HepG2 (cell line): ENCODE results near the gene MADD. TPM values are rescaled to one million over a fixed set of nuclear protein-coding genes. Genes with fewer than 3 reads are reported as not detected.

Experiments
- ATAC-seq: fragments of 200-7000 bp; cut with Tn5 transposase; 3 replicates; pipeline ENCODE4 v1.9.1; 2020; ENCODE audit warnings: mild to moderate bottlenecking, moderate library complexity
- BruUV-seq: library from RNA; stranded (reverse); fragments of 400-500 nt; replicated peaks from 2 replicates; lab custom pipeline; 2021; lab: Mats Ljungman, UMichigan
- CTCF ChIA-PET: fragments of 300-600 bp; formaldehyde crosslinking; extraction: SDS; loops from one replicate; lab custom pipeline; 2021; ENCODE audit warnings: low total read pairs, inconsistent platforms, low intra/inter-chr PET ratio; lab: Yijun Ruan, JAX
- POLR2A ChIA-PET: fragments of 350-600 bp; sonication (Branson Sonifier 250); formaldehyde crosslinking; loops from one replicate; lab custom pipeline; 2020; ENCODE audit warnings: antibody characterized with exemption, inconsistent platforms; lab: Yijun Ruan, JAX
- DNase-seq: peaks from one replicate; pipeline ENCODE4 v3.0.0-alpha.2; 2015; ENCODE audit warnings: low spot score
- FAIRE-seq: peaks from 3 replicates; lab custom pipeline; 2011; peaks lifted over from hg19 to GRCh38; lab: Jason Lieb, UNC
- H2AFZ ChIP-seq: one replicate; pipeline ENCODE4 v1.6.1; 2011; ENCODE audit warnings: low read length, inconsistent platforms
- H3K27ac ChIP-seq: fragments of 300-600 bp; 3 replicates; pipeline ENCODE4 v1.8.0; 2011; ENCODE audit warnings: mixed run types, mild to moderate bottlenecking, mixed read lengths, low read length, inconsistent platforms; ENCODE audit not compliant: insufficient read depth; ENCODE audit errors: extremely low read length
- H3K27me3 ChIP-seq, 2 experiments: fragments of 200-600 bp in 1 of 2; 2 replicates in 1 of 2; 3 replicates in 1 of 2; pipeline versions ENCODE4 v1.6.0 to v1.8.0; 2011; ENCODE audit warnings: low read length in 2 of 2, mild to moderate bottlenecking in 2 of 2, moderate library complexity in 2 of 2, inconsistent platforms in 1 of 2; ENCODE audit not compliant: insufficient read depth in 2 of 2, control insufficient read depth in 1 of 2
- H3K36me3 ChIP-seq, 2 experiments: fragments of 200-600 bp in 1 of 2; replicated peaks in 1 of 2; 2 replicates in 1 of 2; 3 replicates in 1 of 2; pipeline versions ENCODE4 v1.5.1 to v1.8.0; 2011; ENCODE audit warnings: low read length in 2 of 2, inconsistent platforms in 1 of 2; ENCODE audit not compliant: insufficient read depth in 2 of 2, control insufficient read depth in 1 of 2
- H3K4me1 ChIP-seq: 2 replicates; pipeline ENCODE4 v1.5.1; 2012; ENCODE audit warnings: low read length, inconsistent platforms; ENCODE audit not compliant: insufficient read depth
- H3K4me2 ChIP-seq: 2 replicates; pipeline ENCODE4 v1.6.0; 2011; ENCODE audit warnings: low read depth, low read length, inconsistent platforms
- H3K4me3 ChIP-seq, 3 experiments: fragments of 200-600 bp in 1 of 3; sonication (generic), shearing (Covaris generic) in 1 of 3; replicated peaks in 1 of 3; 2 replicates each; pipeline ENCODE4 v1.5.1; 2011 to 2016; ENCODE audit warnings: low read length in 3 of 3, inconsistent platforms in 2 of 3, low read depth in 2 of 3, mild to moderate bottlenecking in 2 of 3, control low read depth in 1 of 3, mixed read lengths in 1 of 3; ENCODE audit not compliant: insufficient read depth in 1 of 3
- H3K79me2 ChIP-seq: one replicate; pipeline ENCODE4 v1.6.1; 2011; ENCODE audit warnings: low read length, inconsistent platforms; ENCODE audit not compliant: insufficient read depth
- H3K9ac ChIP-seq: 2 replicates; pipeline ENCODE4 v1.6.0; 2011; ENCODE audit warnings: mild to moderate bottlenecking, low read depth, low read length, inconsistent platforms; ENCODE audit not compliant: insufficient read depth
- H3K9me3 ChIP-seq: 2 replicates; pipeline ENCODE4 v1.5.1; 2012; ENCODE audit warnings: mild to moderate bottlenecking, low read length
- H4K20me1 ChIP-seq: 2 replicates; pipeline ENCODE4 v1.6.0; 2011; ENCODE audit warnings: inconsistent platforms, mild to moderate bottlenecking, low read length, moderate library complexity; ENCODE audit not compliant: insufficient read depth
- AHR ChIP-seq: IDR thresholded peaks from 2 replicates; pipeline ENCODE4 v1.6.1; 2018; ENCODE audit warnings: missing genetic modification reagents, missing compliant biosample characterization
- BHLHE40 ChIP-seq: IDR thresholded peaks from 2 replicates; pipeline ENCODE4 v1.6.1; 2011; ENCODE audit warnings: low read length, improper control_type of control experiment
- DNMT1 ChIP-seq: sonication (generic); formaldehyde crosslinking; IDR thresholded peaks from 2 replicates; pipeline ENCODE4 v1.5.1; 2020; ENCODE audit warnings: mild to moderate bottlenecking, missing genetic modification reagents
- DZIP1 ChIP-seq: sonication (generic); formaldehyde crosslinking; IDR thresholded peaks from 2 replicates; pipeline ENCODE4 v1.5.0; 2020; ENCODE audit warnings: mild to moderate bottlenecking, missing genetic modification reagents
- HINFP ChIP-seq: sonication (generic); formaldehyde crosslinking; IDR thresholded peaks from 2 replicates; pipeline ENCODE4 v1.4.0; 2020; ENCODE audit warnings: low read depth, mild to moderate bottlenecking, missing genetic modification reagents
- IKZF4 ChIP-seq: sonication (generic); formaldehyde crosslinking; IDR thresholded peaks from 2 replicates; pipeline ENCODE4 v1.5.1; 2020; ENCODE audit warnings: borderline replicate concordance, mild to moderate bottlenecking, low read depth, missing genetic modification reagents; ENCODE audit errors: not compliant biosample characterization
- RXRB ChIP-seq: IDR thresholded peaks from 2 replicates; pipeline ENCODE4 v1.6.1; 2016; ENCODE audit warnings: borderline replicate concordance, missing genetic modification reagents, missing compliant biosample characterization
- SMC3 ChIP-seq: IDR thresholded peaks from 2 replicates; pipeline ENCODE4 v1.6.1; 2011; ENCODE audit warnings: low read length, improper control_type of control experiment
- ZNF503 ChIP-seq: sonication (generic); formaldehyde crosslinking; IDR thresholded peaks from 2 replicates; pipeline ENCODE4 v1.4.0; 2020; ENCODE audit warnings: missing genetic modification reagents
- ZNF567 ChIP-seq: sonication (generic); formaldehyde crosslinking; IDR thresholded peaks from 2 replicates; pipeline ENCODE4 v1.8.1; 2023; ENCODE audit warnings: mild to moderate bottlenecking, missing genetic modification reagents, borderline replicate concordance
- ZNF687 ChIP-seq: sonication (generic); formaldehyde crosslinking; IDR thresholded peaks from 2 replicates; pipeline ENCODE4 v1.5.1; 2020; ENCODE audit warnings: mild to moderate bottlenecking, missing genetic modification reagents, moderate library complexity
- WGBS: methylation state at CpG from one replicate; pipeline ENCODE4 v1.1.6; 2017; ENCODE audit warnings: low lambda C conversion rate; 5-methylcytosine and 5-hydroxymethylcytosine counted together
- in situ Hi-C: cut with HindIII; loops from 2 replicates; pipeline ENCODE4 v1.10.0; 2017; ENCODE audit warnings: low pct_unique_long_range_greater_than_20kb; ENCODE audit not compliant: extremely low pct_ligation_motif_present
- intact Hi-C: fragments of 100-400 bp; cut with micrococcal nuclease; formaldehyde crosslinking; loops from one replicate; pipeline ENCODE4 v1.10.0; 2022; ENCODE audit not compliant: unreplicated experiment
- polyA plus RNA-seq, 8 experiments: library from polyadenylated mRNA; depleted of rRNA in 3 of 8; stranded (reverse) in 7 of 8; unstranded in 1 of 8; fragments of >200 nt; fragmentation: Illumina TruSeq in 4 of 8; extraction: Trizol in 4 of 8; gene quantifications; 2 replicates each; pipeline versions ENCODE4 v1.2.1 to v1.2.3, GENCODE V29; 2011 to 2016; ENCODE audit warnings: low read depth in 4 of 8, missing spikeins in 1 of 8, mixed read lengths in 1 of 8; ENCODE audit not compliant: insufficient read depth in 1 of 8
- total RNA-seq, 5 experiments: library from RNA; depleted of rRNA; stranded (reverse); fragments of >200 nt; fragmentation: Illumina TruSeq; extraction: Trizol; gene quantifications; 2 replicates each; pipeline ENCODE4 v1.2.3, GENCODE V29; 2016; ENCODE audit warnings: low read depth in 1 of 5

MADD gene
- total and polyA plus RNA-seq, 2 of the 13 experiments (the other 11 are each of a cell fraction or from before 2014, with no cell fraction given) = 18.0 to 29.2 TPM

DNA sequence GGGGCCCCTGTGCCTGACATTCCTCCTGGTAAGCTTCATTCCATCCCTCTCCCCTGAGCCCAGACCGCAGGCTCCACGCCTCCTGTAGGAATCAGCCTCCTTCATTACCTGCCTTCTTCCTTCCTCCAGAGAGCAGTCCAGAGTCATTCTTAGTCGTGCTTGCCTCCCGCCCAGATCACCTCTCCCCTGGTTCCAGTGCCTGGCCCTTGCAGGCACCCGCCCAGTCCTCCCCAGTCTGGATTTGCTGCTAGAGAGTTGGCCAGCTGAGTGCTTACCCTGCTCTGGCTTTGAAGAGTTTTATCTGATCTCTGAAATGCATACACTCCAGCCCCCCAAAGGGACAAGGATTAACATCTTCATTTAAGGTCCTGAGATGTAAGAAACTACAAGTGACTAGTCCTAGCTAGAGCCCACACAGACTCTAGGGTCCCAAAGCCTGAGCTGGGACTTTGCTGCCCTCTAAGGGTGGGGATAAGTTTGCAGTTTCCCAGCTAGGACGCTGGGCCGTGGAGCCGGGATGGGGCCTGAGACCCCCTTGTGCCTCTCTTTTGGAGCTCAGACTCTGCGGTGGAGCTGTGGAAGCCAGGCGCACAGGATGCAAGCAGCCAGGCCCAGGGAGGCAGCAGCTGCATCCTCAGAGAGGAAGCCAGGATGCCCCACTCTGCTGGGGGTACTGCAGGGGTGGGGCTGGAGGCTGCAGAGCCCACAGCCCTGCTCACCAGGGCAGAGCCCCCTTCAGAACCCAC, 10.5 kb upstream of the MADD start:
- Histone ChIP-seq H3K27ac (peak overlapping the region; percentile 48), H2AFZ (no peak overlapping the region), H3K9me3 (no peaks in the 10 kb centered on the region), H3K4me3 (peak overlapping the region in 1 of 3 experiments; percentile 48; a peak in 1 of 6 replicates), H3K4me1 (peaks cover 55% of the 10 kb centered on the region), H3K36me3 (peaks cover 1 to 2% of the 10 kb centered on the region in 2 experiments; a peak in 2 of 5 replicates), H3K27me3 (no peaks in the 10 kb centered on the region), H3K9ac (no peak overlapping the region), H3K79me2 (peaks cover 5% of the 10 kb centered on the region), H4K20me1 (no peaks in the 10 kb centered on the region), H3K4me2 (peak overlapping the region; percentile 89)
- in situ Hi-C loops (no loop called here), intact Hi-C loops (loop anchor here (1.0 to 2.0 kb wide), 2 partner anchors 82 to 95 kb away; no protein-coding TSS in a partner anchor)
- FAIRE-seq = peak; percentile 50
- 63% methylated on average over 4 of the region's 10 CpGs for WGBS
- ChIA-PET CTCF (interaction anchor here (1.0 to 4.3 kb wide), 5 partner anchors 17 to 98 kb away, joined by 3 to 27 read pairs (median 7); partner anchors contain the start of gene ARFGAP2), POLR2A (interaction anchor here (0.6 to 4.3 kb wide), 13 partner anchors 8 to 96 kb away, joined by 3 to 106 read pairs (median 8); partner anchors contain the start of genes ACP2, ARFGAP2, DDB2 and PACSIN3)
- peak; percentile 46 for DNase-seq
- peak; percentile 66 for ATAC-seq
- no TSS peak for BruUV-seq
- TF ChIP-seq ZNF567 (0 out of 2 replicates have a peak, but pooled peaks have one; percentile 22), BHLHE40 (no peak), ZNF687 (CRISPR knock-in tag) (peak; percentile 45), AHR (CRISPR knock-in tag) (peak; percentile 26; the same call in 1 of the 2 replicates), DNMT1 (no peak), HINFP (CRISPR knock-in tag) (no peak), SMC3 (peak; percentile 64), RXRB (CRISPR knock-in tag) (peak; percentile 45; the same call in 1 of the 2 replicates), IKZF4 (CRISPR knock-in tag) (no peak), DZIP1 (no peak), ZNF503 (CRISPR knock-in tag) (no peak)
